ENCODE data around the gene PDE4B. TPM values are rescaled to one million over a fixed set of nuclear protein-coding genes. Genes with fewer than 3 reads are reported as not detected.

PDE4B gene
- total and polyA plus RNA-seq, 9 donors, result 1.7 to 8.2 (median 5.1) TPM

DNA sequence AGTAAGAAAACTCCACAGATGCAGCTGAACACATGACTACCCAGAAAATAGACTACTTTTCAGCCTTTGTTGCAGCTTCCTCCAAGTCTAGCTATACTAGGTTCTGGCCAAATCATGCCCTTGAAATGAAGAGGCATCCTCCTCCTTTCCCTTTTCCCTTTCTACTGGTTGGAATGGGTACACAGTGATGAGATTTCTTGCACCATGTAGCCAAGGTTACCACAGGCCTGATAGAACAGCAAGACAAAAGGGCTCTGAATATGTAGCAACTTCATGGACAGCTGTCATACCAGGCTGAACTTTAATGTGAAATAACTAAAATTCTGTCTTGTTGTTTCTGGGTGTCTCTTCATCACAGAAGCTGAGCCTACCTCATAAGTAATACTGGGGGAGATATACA, 146.5 kb downstream of the PDE4B start:
- H3K27ac ChIP-seq, result no peak overlapping the region
- intact Hi-C loops (cut with DNase I), result no loop called here
- no peaks in the 10 kb centered on the region for H3K36me3 ChIP-seq
- no peak for TF ChIP-seq EP300 (IDR thresholded peaks at IDR 0.05)
- TF ChIP-seq, protein P1, sequence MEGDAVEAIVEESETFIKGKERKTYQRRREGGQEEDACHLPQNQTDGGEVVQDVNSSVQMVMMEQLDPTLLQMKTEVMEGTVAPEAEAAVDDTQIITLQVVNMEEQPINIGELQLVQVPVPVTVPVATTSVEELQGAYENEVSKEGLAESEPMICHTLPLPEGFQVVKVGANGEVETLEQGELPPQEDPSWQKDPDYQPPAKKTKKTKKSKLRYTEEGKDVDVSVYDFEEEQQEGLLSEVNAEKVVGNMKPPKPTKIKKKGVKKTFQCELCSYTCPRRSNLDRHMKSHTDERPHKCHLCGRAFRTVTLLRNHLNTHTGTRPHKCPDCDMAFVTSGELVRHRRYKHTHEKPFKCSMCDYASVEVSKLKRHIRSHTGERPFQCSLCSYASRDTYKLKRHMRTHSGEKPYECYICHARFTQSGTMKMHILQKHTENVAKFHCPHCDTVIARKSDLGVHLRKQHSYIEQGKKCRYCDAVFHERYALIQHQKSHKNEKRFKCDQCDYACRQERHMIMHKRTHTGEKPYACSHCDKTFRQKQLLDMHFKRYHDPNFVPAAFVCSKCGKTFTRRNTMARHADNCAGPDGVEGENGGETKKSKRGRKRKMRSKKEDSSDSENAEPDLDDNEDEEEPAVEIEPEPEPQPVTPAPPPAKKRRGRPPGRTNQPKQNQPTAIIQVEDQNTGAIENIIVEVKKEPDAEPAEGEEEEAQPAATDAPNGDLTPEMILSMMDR (IDR thresholded peaks at IDR 0.05), result no peak
- TF ChIP-seq POLR2A (IDR thresholded peaks at IDR 0.05), result no peak
- no peaks in the 10 kb centered on the region for H3K4me1 ChIP-seq (ENCODE audit: insufficient read depth)
- H3K9me3 ChIP-seq, result no peaks in the 10 kb centered on the region
- DNase-seq, result no peak
- H3K4me3 ChIP-seq, result no peak overlapping the region
- H3K27me3 ChIP-seq, result no peaks in the 10 kb centered on the region

DNA sequence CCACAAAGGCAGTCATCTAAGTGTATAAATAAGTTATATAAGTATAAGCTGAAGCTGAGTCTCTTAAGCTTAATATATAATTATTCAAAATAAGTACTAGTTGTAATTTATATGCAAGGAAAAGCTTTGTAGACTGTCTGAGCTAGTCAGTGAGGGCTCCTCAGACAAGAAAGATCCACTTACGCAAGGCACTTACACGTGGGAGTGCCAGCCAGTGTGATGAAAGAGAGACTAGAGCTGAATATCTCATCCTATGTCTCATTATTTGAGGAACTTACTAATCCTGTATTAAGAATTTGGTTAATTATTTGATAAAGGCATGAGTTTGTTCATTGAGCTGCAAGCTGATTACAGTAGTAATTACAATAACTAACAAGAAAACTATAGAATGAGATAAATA, 146.9 kb downstream of the PDE4B start:
- 23 to 43% (median 31%) methylated on average over 2 of the region's 2 CpGs for WGBS, 3 donors
- Histone ChIP-seq H3K4me3 (no peak overlapping the region), H3K9me3 (no peaks in the 10 kb centered on the region), H3K27ac (no peak overlapping the region), H3K36me3 (no peaks in the 10 kb centered on the region), H3K4me1 (ENCODE audit: insufficient read depth) (no peaks in the 10 kb centered on the region), H3K27me3 (no peaks in the 10 kb centered on the region)
- intact Hi-C loops (cut with DNase I), result no loop called here
- TF ChIP-seq EP300 (IDR thresholded peaks at IDR 0.05) (no peak), POLR2A (IDR thresholded peaks at IDR 0.05) (no peak)
- TF ChIP-seq, protein P1 (IDR thresholded peaks at IDR 0.05), result no peak
- no peak for DNase-seq

DNA sequence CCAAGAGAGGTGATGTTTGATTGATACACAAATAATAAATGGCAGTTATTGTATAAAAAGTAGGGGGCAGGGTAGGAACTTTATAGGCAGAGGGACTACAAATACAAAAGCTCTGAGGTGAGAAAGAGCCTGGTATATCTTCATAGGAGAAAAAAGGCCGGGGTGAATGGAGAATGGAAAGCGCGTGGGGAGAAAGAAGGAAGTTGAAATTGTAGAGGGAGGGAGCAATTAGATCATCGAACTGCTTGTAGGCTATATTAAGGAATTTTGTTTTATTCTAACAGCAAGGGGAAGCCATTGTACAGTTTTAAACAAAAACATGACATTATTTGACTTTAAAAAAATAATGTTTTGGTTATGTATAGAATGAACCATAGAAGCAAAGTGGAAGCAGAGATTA, 147.4 kb downstream of the PDE4B start:
- H3K36me3 ChIP-seq, result no peaks in the 10 kb centered on the region
- WGBS, 3 donors, result 68 to 75% (median 73%) methylated on average over 4 of the region's 4 CpGs
- DNase-seq, result no peak
- intact Hi-C loops (cut with DNase I), result no loop called here
- H3K4me3 ChIP-seq, result no peak overlapping the region
- no peaks in the 10 kb centered on the region for H3K27me3 ChIP-seq
- H3K27ac ChIP-seq, result no peak overlapping the region
- H3K4me1 ChIP-seq (ENCODE audit: insufficient read depth), result no peaks in the 10 kb centered on the region
- no peaks in the 10 kb centered on the region for H3K9me3 ChIP-seq
- TF ChIP-seq EP300 (IDR thresholded peaks at IDR 0.05), result no peak
- no peak for TF ChIP-seq POLR2A (IDR thresholded peaks at IDR 0.05)
- TF ChIP-seq, protein P1 (IDR thresholded peaks at IDR 0.05), result no peak

DNA sequence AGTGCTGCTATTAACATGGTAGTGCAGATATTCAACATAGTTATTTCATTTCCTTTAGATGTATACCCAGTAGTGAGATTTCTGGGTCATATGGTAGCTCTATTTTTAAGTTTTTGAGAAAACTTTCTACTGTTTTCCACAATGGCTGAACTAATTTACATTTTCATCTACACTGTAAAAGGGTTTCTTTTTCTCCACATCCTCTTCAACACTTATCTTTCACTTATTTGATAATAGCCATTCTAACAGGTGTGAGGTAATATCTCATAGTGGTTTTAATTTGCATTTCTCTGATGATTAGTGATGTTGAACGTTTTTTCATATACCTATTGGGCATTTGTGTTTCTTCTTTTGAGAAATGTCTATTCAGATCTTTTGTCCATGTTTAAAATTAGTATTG, 149.8 kb downstream of the PDE4B start:
- intact Hi-C loops (cut with DNase I), result no loop called here

More for the DNA sequence above, 149.8 kb downstream of the PDE4B start:
- no peak for DNase-seq
- Histone ChIP-seq H3K36me3 (no peaks in the 10 kb centered on the region), H3K27me3 (no peaks in the 10 kb centered on the region), H3K27ac (no peak overlapping the region), H3K4me1 (ENCODE audit: insufficient read depth) (no peaks in the 10 kb centered on the region), H3K4me3 (no peak overlapping the region), H3K9me3 (no peaks in the 10 kb centered on the region)
- TF ChIP-seq, protein P1 (IDR thresholded peaks at IDR 0.05), result no peak
- TF ChIP-seq EP300 (IDR thresholded peaks at IDR 0.05) (no peak), POLR2A (IDR thresholded peaks at IDR 0.05) (no peak)
- 2 to 27% (median 14%) methylated on average over 1 of the region's 1 CpG for WGBS, 3 donors
